ENCODE results near the gene TBKBP1. TPM values are rescaled to one million over a fixed set of nuclear protein-coding genes. Genes with fewer than 3 reads are reported as not detected.
A peak's percentile ranks its signal among the peaks of the same experiment; 100 is the strongest.

Gene TBKBP1
- total and polyA plus RNA-seq, 9 of the 15 experiments (the other 6 are each of a cell fraction or from before 2014, with no cell fraction given): 0.03 to 15.6 (median 6.8) TPM

DNA sequence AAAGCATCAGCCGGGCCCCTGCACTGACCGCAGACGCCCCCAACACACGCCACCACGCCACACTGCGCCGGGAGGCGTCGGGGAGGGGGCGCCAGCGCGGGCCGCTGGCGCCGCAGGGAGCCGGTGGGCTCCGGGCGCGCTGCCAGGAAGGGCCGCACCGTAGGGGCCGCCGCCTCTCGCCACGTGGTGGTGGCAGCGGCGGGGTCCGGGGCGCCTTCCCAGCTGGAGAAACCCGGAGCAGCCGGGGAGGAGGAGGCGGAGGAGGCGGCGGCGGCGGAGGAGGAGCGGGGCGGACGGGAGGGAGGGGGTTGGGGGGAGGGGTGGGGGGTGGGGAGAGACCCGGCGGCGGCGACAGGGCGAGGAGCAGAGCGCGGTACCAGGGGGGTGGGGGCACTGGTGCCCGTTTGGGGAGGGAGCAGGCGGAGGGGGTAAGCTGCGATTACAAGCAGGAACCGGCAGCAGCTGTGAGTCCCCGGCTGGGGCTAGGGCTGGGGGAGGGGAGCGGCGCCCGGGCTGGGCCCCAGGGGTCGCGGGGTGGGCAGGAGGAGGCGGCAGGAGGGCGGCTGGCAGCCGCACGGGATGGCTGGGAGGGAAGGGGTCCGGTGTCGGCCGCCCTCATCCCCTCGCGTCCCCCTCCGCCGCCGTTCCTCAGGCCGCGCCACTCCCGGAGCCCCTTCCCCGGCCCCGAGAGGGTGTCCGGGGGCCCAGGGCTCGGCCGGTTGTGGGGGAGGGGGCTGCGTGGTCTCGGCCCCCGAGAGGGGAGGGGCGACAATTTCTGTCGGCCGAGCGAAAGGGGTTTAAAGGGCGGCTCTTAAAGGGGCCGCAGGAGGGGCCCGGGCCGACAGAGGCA lies at the start of gene TBKBP1 (continued):
- TF ChIP-seq, protein P1, sequence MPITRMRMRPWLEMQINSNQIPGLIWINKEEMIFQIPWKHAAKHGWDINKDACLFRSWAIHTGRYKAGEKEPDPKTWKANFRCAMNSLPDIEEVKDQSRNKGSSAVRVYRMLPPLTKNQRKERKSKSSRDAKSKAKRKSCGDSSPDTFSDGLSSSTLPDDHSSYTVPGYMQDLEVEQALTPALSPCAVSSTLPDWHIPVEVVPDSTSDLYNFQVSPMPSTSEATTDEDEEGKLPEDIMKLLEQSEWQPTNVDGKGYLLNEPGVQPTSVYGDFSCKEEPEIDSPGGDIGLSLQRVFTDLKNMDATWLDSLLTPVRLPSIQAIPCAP (CRISPR knock-in tag; IDR thresholded peaks at IDR 0.05; ENCODE audit: borderline replicate concordance): no peak
- TF ChIP-seq SMAD4 (CRISPR knock-in tag; conservative IDR thresholded peaks at IDR 0.05): peak; percentile 53
- TF ChIP-seq ZNF165 (CRISPR knock-in tag; IDR thresholded peaks at IDR 0.05; ENCODE audit: borderline replicate concordance): no peak
- TF ChIP-seq, protein P2, sequence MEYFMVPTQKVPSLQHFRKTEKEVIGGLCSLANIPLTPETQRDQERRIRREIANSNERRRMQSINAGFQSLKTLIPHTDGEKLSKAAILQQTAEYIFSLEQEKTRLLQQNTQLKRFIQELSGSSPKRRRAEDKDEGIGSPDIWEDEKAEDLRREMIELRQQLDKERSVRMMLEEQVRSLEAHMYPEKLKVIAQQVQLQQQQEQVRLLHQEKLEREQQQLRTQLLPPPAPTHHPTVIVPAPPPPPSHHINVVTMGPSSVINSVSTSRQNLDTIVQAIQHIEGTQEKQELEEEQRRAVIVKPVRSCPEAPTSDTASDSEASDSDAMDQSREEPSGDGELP (CRISPR knock-in tag; IDR thresholded peaks at IDR 0.05; ENCODE audit: borderline replicate concordance): peak; percentile 58
- no peak for TF ChIP-seq FIP1L1 (IDR thresholded peaks at IDR 0.05; ENCODE audit: low read depth, low read length, poor library complexity, severe bottlenecking)
- TF ChIP-seq ZBTB7A (IDR thresholded peaks at IDR 0.05; ENCODE audit: borderline replicate concordance, control insufficient read depth, low read depth, low read length): peak; percentile 96
- TF ChIP-seq NFIC (IDR thresholded peaks at IDR 0.05): peak; percentile 49; the same call in 1 of the 2 replicates
- TF ChIP-seq POLR2G (IDR thresholded peaks at IDR 0.05; ENCODE audit: low read depth, low read length): peak; percentile 71
- TF ChIP-seq, protein P3, sequence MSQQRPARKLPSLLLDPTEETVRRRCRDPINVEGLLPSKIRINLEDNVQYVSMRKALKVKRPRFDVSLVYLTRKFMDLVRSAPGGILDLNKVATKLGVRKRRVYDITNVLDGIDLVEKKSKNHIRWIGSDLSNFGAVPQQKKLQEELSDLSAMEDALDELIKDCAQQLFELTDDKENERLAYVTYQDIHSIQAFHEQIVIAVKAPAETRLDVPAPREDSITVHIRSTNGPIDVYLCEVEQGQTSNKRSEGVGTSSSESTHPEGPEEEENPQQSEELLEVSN (IDR thresholded peaks at IDR 0.05; ENCODE audit: borderline replicate concordance in 1 of 2, extremely low read depth in 1 of 2, insufficient read depth in 1 of 2, insufficient read length in 1 of 2, low read depth in 1 of 2, low read length in 1 of 2, poor library complexity in 1 of 2, severe bottlenecking in 1 of 2): peak in 1 of 2 experiments; percentile 68
- TF ChIP-seq, protein P4, sequence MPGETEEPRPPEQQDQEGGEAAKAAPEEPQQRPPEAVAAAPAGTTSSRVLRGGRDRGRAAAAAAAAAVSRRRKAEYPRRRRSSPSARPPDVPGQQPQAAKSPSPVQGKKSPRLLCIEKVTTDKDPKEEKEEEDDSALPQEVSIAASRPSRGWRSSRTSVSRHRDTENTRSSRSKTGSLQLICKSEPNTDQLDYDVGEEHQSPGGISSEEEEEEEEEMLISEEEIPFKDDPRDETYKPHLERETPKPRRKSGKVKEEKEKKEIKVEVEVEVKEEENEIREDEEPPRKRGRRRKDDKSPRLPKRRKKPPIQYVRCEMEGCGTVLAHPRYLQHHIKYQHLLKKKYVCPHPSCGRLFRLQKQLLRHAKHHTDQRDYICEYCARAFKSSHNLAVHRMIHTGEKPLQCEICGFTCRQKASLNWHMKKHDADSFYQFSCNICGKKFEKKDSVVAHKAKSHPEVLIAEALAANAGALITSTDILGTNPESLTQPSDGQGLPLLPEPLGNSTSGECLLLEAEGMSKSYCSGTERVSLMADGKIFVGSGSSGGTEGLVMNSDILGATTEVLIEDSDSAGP (CRISPR knock-in tag; IDR thresholded peaks at IDR 0.05): peak; percentile 82
- no peak for TF ChIP-seq NR2C2 (CRISPR knock-in tag; IDR thresholded peaks at IDR 0.05)
- TF ChIP-seq NR2C2 (tag; IDR thresholded peaks at IDR 0.05): no peak
- TF ChIP-seq ERF (CRISPR knock-in tag; IDR thresholded peaks at IDR 0.05): no peak
- peak; percentile 87 for TF ChIP-seq PCBP1 (IDR thresholded peaks at IDR 0.05; ENCODE audit: low read depth, low read length, poor library complexity, severe bottlenecking)
- TF ChIP-seq GATAD2B (IDR thresholded peaks at IDR 0.05; ENCODE audit: borderline replicate concordance): peak; percentile 67; the same call in 1 of the 2 replicates
- peak in 1 of 2 experiments; percentile 59; a peak in 3 of 4 replicates for TF ChIP-seq MAZ (CRISPR knock-in tag; conservative IDR thresholded peaks at IDR 0.05 in 1 of 2, IDR thresholded peaks at IDR 0.05 in 1 of 2)
- TF ChIP-seq RHOXF2B (CRISPR knock-in tag; conservative IDR thresholded peaks at IDR 0.05): no peak
- peak; percentile 59 for TF ChIP-seq L3MBTL2 (IDR thresholded peaks at IDR 0.05)
- TF ChIP-seq, protein P5, sequence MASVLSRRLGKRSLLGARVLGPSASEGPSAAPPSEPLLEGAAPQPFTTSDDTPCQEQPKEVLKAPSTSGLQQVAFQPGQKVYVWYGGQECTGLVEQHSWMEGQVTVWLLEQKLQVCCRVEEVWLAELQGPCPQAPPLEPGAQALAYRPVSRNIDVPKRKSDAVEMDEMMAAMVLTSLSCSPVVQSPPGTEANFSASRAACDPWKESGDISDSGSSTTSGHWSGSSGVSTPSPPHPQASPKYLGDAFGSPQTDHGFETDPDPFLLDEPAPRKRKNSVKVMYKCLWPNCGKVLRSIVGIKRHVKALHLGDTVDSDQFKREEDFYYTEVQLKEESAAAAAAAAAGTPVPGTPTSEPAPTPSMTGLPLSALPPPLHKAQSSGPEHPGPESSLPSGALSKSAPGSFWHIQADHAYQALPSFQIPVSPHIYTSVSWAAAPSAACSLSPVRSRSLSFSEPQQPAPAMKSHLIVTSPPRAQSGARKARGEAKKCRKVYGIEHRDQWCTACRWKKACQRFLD (CRISPR knock-in tag; IDR thresholded peaks at IDR 0.05): no peak
- peak; percentile 25; the same call in 1 of the 2 replicates for TF ChIP-seq ZNF263 (CRISPR knock-in tag; IDR thresholded peaks at IDR 0.05; ENCODE audit: borderline replicate concordance)
